Measurements from ENCODE around the gene DYNLT4. TPM values are rescaled to one million over a fixed set of nuclear protein-coding genes. Genes with fewer than 3 reads are reported as not detected.
"Not testable (repeated sequence)": the region's sequence is repeated elsewhere in the genome, so short reads cannot be mapped to it uniquely, and the experiment has no call there.

DYNLT4 gene
- total and polyA plus RNA-seq, 2 of the 8 experiments (the other 6 are each of a cell fraction or from before 2014, with no cell fraction given): 0.29 TPM; not detected in 1

DNA sequence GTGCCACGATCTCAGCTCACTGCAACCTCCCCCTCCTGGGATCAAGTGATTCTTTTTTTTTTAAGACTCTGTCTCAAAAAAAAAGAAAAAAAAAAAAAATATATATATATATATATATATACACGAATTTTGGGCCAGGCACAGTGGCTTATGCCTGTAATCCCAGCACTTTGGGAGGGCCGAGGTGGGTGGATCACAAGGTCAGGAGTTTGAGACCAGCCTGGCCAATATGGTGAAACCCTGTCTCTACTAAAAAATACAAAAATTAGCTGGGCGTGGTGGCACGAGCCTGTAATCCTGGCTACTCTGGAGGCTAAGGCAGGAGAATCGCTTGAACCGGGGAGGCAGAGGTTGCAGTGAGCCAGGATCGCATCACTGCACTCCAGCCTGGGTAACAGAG lies 9.3 kb downstream of the DYNLT4 start:
- POLR2A ChIA-PET (ENCODE audit: partially characterized antibody): interaction anchor here (1.3 to 19.2 kb wide), 8 partner anchors 11 to 76 kb away, joined by 4 to 547 read pairs (median 6); partner anchors contain the start of genes BTBD19, RNU5D-1 and RPS8
- not testable (repeated sequence) for H3K79me2 ChIP-seq (ENCODE audit: control insufficient read depth in 1 of 2, insufficient read depth in 2 of 2, low read length in 2 of 2); H3K27ac ChIP-seq (ENCODE audit: low read depth, low read length); H3K23me2 ChIP-seq (ENCODE audit: low read depth, low read length); H3K56ac ChIP-seq (replicated peaks; ENCODE audit: insufficient read length, low read depth, low read length); H4K8ac ChIP-seq (ENCODE audit: extremely low read depth, insufficient read depth, low read length); H4K5ac ChIP-seq (ENCODE audit: insufficient read length, low read depth, low read length); H3K27me3 ChIP-seq (replicated peaks in 1 of 4; ENCODE audit: control insufficient read depth in 3 of 4, extremely low read depth in 1 of 4, insufficient read depth in 3 of 4, low read length in 3 of 4); H4K91ac ChIP-seq (replicated peaks; ENCODE audit: insufficient read length, low read length); H2BK15ac ChIP-seq (ENCODE audit: low read length); H3K4ac ChIP-seq (replicated peaks; ENCODE audit: insufficient read length, low read depth, low read length); H3K79me1 ChIP-seq (ENCODE audit: low read depth, low read length); DNase-seq (ENCODE audit: low read depth in 1 of 2, low spot score in 2 of 2); H3K9me3 ChIP-seq (ENCODE audit: insufficient read depth in 2 of 2, low read depth in 1 of 2, low read length in 1 of 2); H4K20me1 ChIP-seq (replicated peaks in 1 of 2; ENCODE audit: control insufficient read depth in 1 of 2, insufficient read depth in 2 of 2, low read length in 2 of 2); H3K9ac ChIP-seq (replicated peaks in 1 of 4; ENCODE audit: extremely low read depth in 1 of 4, low read depth in 3 of 4, low read length in 3 of 4); H2BK120ac ChIP-seq (replicated peaks; ENCODE audit: low read depth, low read length); H3K36me3 ChIP-seq (ENCODE audit: control insufficient read depth in 2 of 4, insufficient read depth in 4 of 4, low read length in 3 of 4); H3K23ac ChIP-seq (ENCODE audit: insufficient read length); H3K4me2 ChIP-seq (ENCODE audit: insufficient read depth in 1 of 2, low read depth in 2 of 2, low read length in 2 of 2); H3K4me1 ChIP-seq (replicated peaks in 1 of 4; ENCODE audit: control insufficient read depth in 3 of 4, insufficient read depth in 4 of 4, low read length in 3 of 4); H2BK12ac ChIP-seq (ENCODE audit: low read depth, low read length); H2BK5ac ChIP-seq (ENCODE audit: low read depth, low read length); FAIRE-seq; H3K14ac ChIP-seq (ENCODE audit: insufficient read length); H3K18ac ChIP-seq (ENCODE audit: extremely low read depth, low read length); H3K4me3 ChIP-seq (ENCODE audit: extremely low read depth in 1 of 4, insufficient read depth in 2 of 4, low read depth in 3 of 4, low read length in 4 of 4); H2AFZ ChIP-seq (ENCODE audit: low read length); H2BK20ac ChIP-seq (ENCODE audit: low read length); H2AK5ac ChIP-seq (ENCODE audit: low read depth, low read length)
- WGBS, 2 experiments (ENCODE audit: extremely low coverage in 1 of 2, insufficient coverage in 1 of 2, insufficient read length in 1 of 2, insufficient replicate concordance in 2 of 2, low coverage in 1 of 2, low lambda C conversion rate in 2 of 2, missing lambda C conversion rate in 1 of 2): 84% methylated on average over 8 of the region's 8 CpGs; no CpG with 5 or more reads in 1 of the 2 experiments
- CTCF ChIA-PET (ENCODE audit: partially characterized antibody): interaction anchor here (1.1 to 5.4 kb wide), 6 partner anchors 10 to 32 kb away, joined by 3 to 31 read pairs (median 8); partner anchors contain the start of genes BEST4 and BTBD19
